NCI-H1930 (cell line): ENCODE data around the gene OSGEPL1.
"Not testable (repeated sequence)": the region's sequence is repeated elsewhere in the genome, so short reads cannot be mapped to it uniquely, and the experiment has no call there.

ENCODE experiments used
- DNase-seq, 2 experiments: peaks; one replicate each; lab custom pipeline; 2025; lab: John Stamatoyannopoulos, UW

The OSGEPL1 gene

DNA sequence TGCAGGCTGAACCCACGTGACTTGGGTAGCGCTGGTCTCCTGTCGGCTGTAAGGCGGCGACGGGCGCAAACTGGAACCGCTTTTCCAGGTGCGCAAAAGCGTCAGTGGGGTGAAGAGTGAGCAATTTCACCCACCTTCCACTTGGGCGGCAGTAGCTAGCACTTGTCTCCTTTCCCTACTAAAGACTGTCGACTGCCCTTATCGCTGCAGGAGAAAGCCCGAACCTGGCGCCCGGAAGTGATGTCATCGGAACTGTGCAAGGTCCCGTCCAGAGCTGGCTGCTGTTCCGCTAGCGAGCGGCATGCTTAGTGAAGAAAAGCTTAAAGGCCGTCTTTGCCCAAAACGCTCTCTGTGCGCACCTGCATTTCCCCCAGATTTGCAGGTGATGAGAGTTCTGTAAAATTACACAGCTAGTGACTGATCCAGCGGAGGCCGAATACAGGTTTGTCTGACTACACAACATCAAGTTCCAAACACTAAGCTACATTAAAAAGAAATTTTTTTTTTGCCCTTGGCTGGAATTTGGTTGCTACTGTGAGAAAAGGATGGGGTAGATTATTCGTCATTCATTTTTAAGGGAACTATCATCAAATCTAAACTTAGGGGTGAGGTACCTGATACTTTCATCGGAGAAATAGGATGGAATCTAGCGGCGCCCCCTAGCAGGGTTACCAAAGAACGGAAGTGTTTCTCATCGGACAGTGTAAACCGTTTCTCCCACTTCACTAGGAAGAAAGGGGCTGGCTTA, at the start of gene OSGEPL1:
Gene OSGEPL1 (minus strand): TSS at position 242 of the 748 bp plus-strand sequence. CDS start 1,152 bp downstream, outside the sequence.
- peak; percentile 82 to 83 for DNase-seq

GRCh38 chr2:189803431-189803830, 40.8 kb upstream of the OSGEPL1 start:
- DNase-seq, result no peak

GRCh38 chr2:189802396-189802912, 39.9 kb upstream of the OSGEPL1 start:
- DNase-seq, result no peak

GRCh38 chr2:189799531-189799930, 36.9 kb upstream of the OSGEPL1 start:
- DNase-seq, result no peak

GRCh38 chr2:189799030-189799331, 36.4 kb upstream of the OSGEPL1 start:
- DNase-seq, result no peak

GRCh38 chr2:189798312-189799029, 35.9 kb upstream of the OSGEPL1 start:
- DNase-seq, result no peak

DNA sequence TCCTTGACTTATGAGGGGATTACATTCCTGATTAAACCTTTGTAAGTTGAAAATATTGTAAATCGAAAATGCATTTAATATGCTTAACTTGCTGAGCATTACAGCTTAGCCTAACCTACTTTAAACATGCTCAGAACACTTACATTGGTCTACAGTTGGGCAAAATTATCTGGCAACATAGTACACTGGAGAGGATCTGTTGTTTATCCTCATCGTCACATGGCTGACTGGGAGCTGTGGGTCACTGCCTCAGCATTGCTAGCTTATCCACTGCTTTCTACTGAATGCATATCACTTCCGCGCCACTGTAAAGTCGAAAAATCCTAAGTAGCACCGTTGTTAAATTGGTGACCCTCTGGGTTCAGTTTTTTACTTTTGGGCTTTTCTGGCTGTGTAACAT, 35.3 kb upstream of the OSGEPL1 start:
- no peak for DNase-seq

DNA sequence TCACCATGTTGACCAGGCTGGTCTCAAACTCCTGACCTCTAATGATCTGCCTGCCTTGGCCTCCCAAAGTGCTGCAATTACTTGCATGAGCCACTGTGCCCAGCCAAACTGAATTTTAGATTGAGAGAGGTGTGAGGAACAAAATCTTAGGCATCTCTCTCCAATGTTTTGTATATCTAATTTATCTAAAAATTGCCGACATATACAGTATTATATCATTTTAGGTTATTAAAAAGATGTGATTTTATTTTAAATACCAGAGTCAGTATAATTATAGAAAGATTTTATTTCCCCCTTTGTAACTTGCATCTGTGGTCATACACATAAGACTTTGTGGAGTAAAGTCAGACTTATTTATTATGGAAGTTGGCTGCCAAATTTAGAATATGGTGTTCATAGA, 31.7 kb upstream of the OSGEPL1 start:
- no peak for DNase-seq

DNA sequence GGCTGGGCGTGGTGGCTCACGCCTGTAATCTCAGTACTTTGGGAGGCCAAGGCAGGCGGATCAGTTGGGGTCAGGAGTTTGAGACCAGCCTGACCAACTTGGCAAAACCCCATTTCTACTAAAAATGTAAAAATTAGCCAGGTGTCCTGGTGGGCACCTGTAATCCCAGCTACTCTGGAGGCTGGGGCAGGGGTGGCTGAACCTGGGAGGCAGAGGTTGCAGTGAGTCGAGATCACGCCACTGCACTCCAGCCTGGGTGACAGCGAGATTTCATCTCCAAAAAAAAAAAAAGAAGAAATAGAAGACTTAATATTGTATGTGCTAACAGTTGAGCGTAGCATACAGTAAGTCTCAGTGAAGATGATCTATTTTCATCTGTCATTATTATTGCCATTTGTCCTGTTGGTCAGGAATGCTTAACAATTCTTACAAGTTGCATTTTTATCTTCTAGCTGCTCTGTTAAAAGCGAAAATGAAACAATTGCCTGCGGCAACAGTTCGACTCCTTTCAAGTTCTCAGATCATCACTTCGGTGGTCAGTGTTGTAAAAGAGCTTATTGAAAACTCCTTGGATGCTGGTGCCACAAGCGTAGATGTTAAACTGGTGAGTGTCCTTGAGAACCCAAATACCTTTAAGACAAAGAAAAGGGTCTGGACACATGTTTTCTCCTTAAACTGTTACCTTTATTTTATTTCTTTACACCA, 28.9 kb upstream of the OSGEPL1 start:
- DNase-seq, result no peak

DNA sequence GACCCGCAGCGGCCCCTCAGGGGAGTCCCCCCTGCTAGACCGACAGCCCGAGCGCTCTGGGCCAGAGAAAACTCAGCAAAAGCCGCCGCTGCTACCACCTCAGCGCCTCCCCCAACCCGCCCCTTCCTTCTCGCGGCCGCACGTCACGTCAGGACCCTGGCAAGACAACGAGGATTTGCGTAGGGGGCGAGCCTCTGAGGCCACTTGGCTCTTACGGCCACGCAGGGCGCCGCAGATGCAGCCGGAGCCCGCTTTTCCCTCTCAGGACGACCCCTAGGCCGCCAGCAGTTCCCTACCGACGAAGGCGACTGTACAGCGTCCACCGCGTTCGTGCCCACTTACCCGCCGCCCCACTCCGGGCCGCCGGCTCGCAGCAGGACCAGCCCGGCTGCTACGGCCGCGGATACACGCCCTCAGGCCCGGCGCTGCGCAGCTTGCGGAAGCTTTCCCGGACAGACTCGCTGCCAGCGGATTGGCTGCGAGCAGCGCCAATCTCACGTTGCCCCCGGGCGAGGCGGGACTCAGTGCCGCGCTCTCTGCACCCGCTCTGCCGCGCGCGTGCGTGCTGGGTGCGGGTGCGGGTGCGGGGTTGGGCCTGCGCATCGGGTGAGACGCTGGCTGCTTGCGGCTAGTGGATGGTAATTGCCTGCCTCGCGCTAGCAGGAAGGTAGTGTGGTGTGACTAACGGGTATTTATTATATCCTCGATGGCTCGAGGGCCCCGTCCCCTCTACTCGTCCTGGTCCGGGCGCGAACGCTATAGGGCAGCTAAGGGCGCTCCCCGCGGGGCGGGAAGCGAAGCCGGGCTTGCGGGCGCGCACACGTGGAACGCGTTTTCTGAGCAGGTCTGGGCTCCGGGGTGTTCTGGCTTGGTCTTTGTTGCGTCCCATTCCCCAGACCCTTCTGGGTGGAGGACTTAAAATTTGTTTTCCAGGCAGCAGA, 21.6 kb upstream of the OSGEPL1 start, which contains the start of the genes ORMDL1 and PMS1:
Gene ORMDL1 (minus strand): TSS at position 413 of the 941 bp plus-strand sequence. CDS start 1,744 bp downstream, outside the sequence.
Gene PMS1 (plus strand): TSS at position 524 of the 941 bp plus-strand sequence. CDS start 7,360 bp downstream, outside the sequence.
- peak; percentile 90 to 93 for DNase-seq

- DNase-seq, result no peak
Observed at GRCh38 chr2:189783451-189783926, 20.9 kb upstream of the OSGEPL1 start.

GRCh38 chr2:189782221-189782671, 19.7 kb upstream of the OSGEPL1 start:
- no peak for DNase-seq

DNA sequence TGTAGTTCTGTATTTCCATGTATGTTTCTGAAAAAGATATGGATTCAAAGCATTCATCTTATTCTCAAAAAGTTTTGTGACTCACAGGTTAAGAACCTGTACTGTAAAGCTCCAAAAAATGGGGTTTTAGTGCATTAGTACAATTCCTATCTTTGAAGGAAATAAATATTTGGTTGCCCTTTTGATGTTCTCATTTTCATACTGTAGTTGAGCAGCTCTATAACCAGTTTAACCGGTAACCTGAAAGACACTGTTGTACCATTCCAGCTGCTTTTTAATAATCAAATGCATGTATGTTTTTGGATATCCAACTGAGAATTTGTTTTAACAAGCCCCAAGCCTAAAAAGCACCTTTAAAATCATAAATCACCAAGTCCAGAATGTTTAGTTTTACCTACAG, 9.6 kb upstream of the OSGEPL1 start:
- DNase-seq, result no peak

DNA sequence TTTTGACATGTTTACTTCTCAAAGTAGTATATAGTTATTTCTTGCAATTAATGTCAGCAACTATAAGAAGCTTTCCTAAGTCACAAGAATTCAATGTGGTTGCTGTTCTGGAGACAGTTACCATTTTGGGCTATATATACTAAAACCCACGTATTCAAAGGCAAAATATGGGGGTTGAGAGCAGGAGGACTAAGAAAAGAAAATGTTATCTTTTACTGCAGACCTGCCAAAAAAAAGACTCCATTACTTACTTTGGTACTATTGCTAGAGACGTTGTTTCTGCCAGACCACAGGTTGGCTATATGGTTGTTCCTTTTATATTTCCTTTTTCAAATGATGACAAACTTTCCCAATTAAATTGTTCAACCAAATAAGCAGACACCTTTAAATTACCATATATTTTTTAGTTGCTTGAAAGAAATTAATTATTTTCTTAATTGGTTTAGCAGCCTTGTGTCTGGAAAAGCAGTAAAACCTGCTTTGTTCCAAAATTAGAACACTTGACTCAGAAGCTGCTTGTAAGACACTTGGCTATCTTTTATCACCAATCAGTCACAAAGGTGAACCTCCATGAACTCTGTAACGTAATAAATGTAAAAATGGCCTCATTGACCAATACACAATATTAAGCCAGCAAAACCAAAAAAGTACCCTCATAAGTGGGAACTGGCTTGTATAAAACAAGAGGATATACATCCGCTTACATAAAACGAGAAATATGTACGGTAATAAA, 8.2 kb upstream of the OSGEPL1 start:
- DNase-seq, result no peak

DNA sequence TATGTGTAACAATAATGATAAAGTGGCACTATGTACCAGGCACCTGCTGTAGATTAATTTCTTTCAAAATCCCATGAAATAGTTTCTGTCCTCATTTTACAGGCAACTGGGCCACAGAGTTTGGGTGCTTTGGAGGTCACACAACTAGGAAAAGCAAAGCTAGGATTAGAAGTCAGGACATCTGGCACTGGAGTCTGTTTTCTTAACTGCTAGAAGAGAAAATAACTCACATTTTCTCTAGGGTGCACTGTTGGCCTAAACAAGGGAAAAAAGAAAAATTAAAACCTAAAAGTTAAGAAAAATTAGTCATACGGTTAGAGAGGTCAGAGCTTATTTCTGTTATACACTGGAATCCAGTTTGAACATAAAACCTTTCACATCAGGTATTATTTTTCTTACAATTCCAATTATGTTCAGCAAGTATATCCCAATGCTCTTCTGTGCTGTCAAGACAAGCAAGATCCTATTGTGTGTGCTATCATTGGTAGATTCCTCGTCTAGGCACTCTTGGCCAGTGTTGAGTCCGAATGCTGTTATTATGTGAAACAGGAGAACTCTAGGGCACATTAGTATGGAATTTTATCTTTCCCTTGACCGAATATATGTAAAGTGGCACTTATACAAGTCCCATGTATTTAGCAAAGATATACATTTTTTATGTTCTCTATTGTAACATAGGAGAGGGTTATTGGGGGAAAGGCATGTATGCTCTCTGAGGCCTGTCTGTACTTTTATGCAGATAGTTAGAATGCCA, 1.5 kb upstream of the OSGEPL1 start:
- DNase-seq, result no peak

DNA sequence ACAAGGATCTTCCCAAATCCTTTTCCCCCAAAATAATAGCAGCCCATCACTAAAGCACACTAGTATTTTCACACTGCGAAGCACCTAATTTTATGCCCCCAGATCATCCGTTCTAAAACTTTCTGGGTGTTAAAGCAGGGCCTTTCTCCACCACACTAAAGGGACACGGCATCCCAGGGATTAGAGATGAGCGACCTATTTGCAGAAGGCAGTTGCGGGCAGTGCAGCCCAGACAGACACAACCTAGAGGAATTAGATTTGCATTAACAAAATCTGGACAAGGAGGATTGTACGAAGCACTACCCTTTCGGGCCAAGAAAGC, 402 bp downstream of the OSGEPL1 start:
- DNase-seq, result no peak

DNA sequence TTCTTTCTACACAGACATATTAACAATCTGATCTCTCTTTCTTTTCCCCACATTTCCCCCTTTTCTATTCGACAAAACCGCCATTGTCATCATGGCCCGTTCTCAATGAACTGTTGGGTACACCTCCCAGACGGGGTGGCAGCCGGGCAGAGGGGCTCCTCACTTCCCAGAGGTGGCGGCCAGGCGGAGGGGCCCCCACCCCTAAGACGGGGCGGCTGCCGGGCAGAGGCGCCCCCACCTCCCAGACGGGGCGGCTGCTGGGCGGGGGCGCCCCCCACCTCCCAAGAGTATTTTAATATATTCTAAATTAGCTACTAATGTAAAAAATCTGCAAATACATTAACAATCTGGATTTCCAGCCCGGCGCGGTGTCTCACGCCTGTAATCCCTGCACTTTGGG, 2.4 kb downstream of the OSGEPL1 start:
- DNase-seq, result not testable (repeated sequence)

- no peak for DNase-seq
Observed at GRCh38 chr2:189756311-189756952, 6.2 kb downstream of the OSGEPL1 start.

GRCh38 chr2:189751080-189751658, 11.4 kb downstream of the OSGEPL1 start:
- DNase-seq, result no peak
